Fibroblast of peridontal ligament (primary cell): ENCODE measurements around the gene ARMC5.
"Not testable (repeated sequence)": the region's sequence is repeated elsewhere in the genome, so short reads cannot be mapped to it uniquely, and the experiment has no call there.

ENCODE experiments used
- DNase-seq: peaks from one replicate; pipeline ENCODE4 v3.0.0-alpha.2; 2010; ENCODE audit errors: extremely low read depth

Gene ARMC5

GRCh38 chr16:31435341-31436220, 23.7 kb upstream of the ARMC5 start:
- no peak for DNase-seq

DNA sequence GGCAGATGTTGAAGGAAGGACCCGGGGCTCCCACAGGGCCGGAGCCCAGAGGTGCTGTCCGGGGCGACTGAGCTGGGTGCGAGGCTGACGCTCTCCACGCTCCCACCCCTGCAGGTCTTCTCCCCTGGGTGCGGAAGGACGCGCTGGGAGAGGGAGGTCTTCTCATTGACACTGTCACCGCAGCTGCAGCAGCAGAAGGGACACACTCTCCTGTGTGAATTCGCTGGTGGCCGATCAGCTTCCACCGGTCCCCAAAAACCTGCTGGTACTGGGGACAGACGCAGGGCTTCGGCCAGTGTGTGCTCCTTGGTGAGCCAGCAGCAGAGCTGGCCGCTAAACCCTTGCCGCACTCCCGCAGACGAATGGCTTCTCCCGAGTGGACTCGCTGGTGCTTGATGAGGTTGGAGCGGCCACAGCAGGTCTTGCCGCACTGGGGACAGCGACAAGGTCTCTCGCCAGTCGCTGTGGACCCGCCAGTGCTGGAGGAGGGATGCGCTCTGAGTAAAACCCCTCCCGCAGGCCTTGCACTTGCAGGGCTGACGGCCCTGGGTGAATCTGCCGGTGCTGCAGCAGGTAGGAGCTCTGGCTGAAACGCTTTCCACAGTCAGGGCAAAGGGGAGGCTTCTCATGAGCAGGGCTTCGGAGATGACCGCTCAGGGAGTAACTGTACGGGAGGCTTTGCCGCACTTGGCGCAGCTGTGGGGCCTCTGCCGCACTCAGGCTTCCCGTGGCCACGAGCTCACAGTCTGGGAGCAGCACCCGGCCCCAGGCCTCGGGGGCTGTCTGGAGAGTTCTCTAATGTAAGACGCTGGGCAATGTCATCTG, 22.9 kb upstream of the ARMC5 start:
- no peak for DNase-seq

DNA sequence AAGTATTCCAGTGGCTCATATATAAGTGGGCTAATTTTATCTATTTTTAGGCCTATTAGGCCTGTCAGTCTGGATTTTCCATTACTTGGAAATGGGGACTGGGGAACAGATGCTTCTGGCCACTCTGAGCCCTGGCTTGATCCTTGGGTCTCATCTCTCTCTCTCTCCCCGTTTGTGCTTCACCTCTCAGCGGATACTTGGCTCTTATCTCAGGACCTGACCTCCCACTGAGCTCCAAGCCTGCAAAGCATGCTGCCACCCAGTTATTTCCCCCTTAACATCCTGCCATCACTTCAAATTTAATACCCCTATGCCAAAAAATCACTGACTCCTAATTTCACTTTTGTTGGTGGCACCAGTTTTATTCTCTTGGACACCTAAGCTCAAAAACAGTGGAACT, 20.9 kb upstream of the ARMC5 start:
- no peak for DNase-seq

GRCh38 chr16:31439023-31439422, 20.3 kb upstream of the ARMC5 start:
- DNase-seq: not testable (repeated sequence)

GRCh38 chr16:31439519-31439918, 19.8 kb upstream of the ARMC5 start:
- no peak for DNase-seq

DNA sequence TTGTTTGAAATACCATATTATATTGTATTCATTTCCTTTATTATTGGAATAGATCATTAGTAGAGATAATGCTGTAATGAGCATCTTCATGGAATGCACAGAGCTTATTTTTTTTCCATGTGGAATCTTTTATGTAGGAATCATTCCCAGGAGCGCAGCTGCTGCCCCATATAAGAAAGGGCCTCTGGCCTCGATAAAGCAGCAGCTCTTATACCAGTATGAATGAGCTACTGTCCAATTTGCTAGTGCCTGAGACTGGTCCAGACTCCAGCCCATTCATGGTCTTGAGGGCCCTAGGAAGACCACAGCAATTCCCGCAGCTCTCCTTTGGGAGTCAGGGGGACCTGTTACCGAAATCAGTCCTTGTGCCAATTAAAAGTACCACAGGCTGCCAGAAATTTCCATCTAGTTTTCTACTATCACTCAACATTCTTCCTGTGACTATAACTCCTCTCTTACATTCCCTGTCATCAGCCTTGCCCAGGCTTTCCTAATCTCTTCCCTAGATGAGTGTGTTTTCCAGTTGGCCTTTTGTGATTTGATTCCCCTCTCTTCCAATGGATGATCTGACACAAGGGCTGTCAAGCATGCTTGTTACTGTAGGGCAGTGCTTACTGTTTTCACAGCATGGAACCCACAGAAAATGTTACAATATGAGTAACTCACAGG, 18.7 kb upstream of the ARMC5 start:
- peak; percentile 25 for DNase-seq

DNA sequence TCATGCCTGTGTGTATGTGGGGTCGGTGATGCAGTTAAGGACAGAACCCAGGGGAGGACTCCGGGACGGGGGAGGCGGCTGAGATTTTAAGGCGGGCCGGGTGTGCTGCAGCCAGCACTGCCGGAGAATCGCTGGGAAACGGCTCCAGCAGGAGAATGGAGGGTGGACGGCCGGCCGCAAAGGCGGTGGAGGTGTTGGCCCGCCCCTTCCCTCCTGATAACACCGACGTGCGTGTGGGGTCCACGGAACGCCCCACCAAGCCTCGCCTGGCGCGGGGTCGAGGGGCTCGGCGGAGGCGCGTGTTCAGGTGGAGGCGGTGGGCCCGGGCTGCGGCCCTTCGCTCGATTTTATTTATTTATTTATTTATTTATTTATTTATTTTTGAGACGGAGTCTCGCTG, 17.3 kb upstream of the ARMC5 start:
- DNase-seq: no peak

DNA sequence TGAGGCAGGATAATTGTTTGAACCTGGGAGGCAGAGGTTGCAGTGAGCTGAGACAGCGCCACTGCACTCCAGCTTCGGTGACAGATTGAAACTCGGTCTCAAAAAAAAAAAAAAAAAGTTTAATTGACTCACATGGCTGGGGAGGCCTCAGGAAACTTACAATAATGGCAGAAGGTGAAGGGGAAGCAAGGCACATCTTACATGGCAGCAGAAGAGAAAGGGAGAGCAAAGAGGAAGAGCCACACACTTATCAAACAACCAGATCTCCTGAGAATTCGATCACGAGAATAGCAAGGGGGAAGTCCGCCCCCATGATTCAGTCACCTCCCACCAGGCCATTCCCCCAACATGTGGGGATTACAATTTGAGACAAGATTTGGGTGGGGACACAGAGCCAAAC, 13.4 kb upstream of the ARMC5 start:
- not testable (repeated sequence) for DNase-seq

- DNase-seq: no peak
These were observed 8.1 kb upstream of the ARMC5 start for GRCh38 chr16:31451201-31451600.

- DNase-seq: peak; percentile 58
These were observed 7.5 kb upstream of the ARMC5 start for GRCh38 chr16:31451681-31452351.

GRCh38 chr16:31452631-31453106, 6.6 kb upstream of the ARMC5 start:
- DNase-seq: peak; percentile 94

GRCh38 chr16:31453255-31454204, 5.8 kb upstream of the ARMC5 start:
- peak; percentile 27 for DNase-seq

DNA sequence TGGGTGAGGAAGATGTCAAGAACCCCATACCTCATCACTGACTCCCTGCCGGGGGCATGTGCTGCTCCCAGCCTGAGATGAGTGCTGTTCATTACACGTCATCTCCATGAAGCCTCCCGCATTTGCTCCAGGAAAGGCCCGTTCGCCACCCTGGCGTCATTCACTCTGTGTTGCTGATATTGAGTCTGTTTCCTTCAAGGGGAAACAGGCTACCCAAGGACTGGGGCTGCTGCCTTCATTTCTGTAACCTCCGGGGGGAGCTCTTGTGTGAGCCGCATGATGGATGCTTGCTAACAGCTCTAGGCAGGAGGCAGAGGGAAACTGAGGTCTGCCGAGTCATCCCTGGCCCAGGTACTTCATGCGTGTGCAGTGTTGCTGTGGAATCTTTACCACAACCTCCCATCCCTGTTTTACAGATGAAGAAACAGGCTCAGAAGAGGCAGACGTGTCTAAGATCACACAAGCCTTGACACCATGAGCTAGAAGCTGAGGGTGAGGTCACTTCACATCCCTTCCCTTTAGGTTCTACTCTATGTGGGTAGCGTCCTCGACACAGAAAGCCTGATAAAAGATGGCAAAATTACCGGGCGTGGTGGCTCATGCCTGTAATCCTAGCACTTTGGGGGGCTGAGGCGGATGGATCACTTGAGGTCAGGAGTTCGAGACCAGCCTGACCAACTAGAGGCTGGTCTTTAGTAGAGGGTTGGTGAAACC, 3.5 kb upstream of the ARMC5 start:
- DNase-seq: no peak

GRCh38 chr16:31456988-31457360, 2.3 kb upstream of the ARMC5 start:
- DNase-seq: no peak

- DNase-seq: peak; percentile 29
These were observed 1.0 kb upstream of the ARMC5 start for GRCh38 chr16:31458073-31458843.

DNA sequence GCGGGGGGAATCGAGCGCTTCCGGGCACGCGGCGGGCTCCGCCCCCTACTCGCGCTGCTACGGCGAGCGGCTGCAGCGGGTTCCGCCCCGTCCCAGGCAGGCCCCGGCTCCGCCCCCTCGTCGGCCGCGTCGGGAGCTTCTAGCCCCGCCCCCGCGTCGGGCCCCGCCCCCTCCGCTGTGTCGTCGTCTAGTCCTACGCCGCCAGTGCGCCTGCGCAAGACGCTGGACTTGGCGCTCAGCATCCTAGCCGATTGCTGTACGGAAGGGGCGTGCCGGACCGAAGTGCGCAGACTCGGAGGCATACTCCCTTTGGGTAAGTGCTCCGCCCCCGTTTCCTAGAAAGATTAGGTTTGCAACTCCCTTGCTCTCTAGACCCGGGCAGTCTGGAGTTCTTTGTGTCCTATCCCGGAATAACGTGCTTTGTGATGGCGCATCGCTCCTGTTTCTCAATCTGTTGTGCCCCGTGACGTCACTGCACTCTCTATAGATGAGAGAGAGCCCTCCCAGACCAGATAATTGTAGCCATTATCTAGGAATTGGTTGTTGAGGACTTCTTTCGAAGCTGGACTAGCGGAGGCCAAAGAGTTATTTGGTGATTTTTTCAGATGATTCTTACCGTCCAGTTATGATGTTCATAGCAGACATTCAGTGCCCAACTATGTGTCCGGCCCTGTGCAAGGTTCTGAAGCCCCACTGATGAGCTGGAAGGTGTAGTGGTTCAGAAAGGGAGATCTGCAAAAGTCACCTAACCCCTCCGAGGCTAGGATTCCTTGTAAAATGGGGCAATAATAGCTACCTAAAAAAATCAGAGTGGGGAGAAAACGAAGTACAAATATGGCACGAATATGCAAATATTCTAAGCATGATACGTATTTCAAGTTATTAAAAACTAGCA, 633 bp downstream of the ARMC5 start:
- DNase-seq: peak; percentile 99

GRCh38 chr16:31460582-31461002, 1.3 kb downstream of the ARMC5 start:
- DNase-seq: peak; percentile 86
